ENCODE data around the gene SMIM15. TPM values are rescaled to one million over a fixed set of nuclear protein-coding genes. Genes with fewer than 3 reads are reported as not detected.

SMIM15 gene
- total RNA-seq, 1 experiment from 2014 or later = 83.9 TPM

GRCh38 chr5:61142391-61142790, 19.9 kb downstream of the SMIM15 start:
- RAD21 ChIA-PET (ENCODE audit: low non-redundant PET in 1 of 2, low total read pairs in 2 of 2, uncharacterized antibody in 2 of 2, unreplicated experiment in 2 of 2) = no interaction called here
- BruUV-seq (replicated peaks) = no TSS peak

More at GRCh38 chr5:61142391-61142790, 19.9 kb downstream of the SMIM15 start:
- no peak for ATAC-seq
- no peaks in the 10 kb centered on the region for H3K4me1 ChIP-seq (ENCODE audit: control insufficient read depth in 1 of 2, insufficient read depth in 2 of 2, low read length in 2 of 2)
- H3K79me2 ChIP-seq (ENCODE audit: insufficient read depth, low read length) = no peaks in the 10 kb centered on the region
- H3K27me3 ChIP-seq (ENCODE audit: insufficient read depth, low read length) = no peaks in the 10 kb centered on the region
- H4K20me1 ChIP-seq (ENCODE audit: insufficient read depth) = no peaks in the 10 kb centered on the region
- no peaks in the 10 kb centered on the region for H3K9me3 ChIP-seq (ENCODE audit: control insufficient read depth in 1 of 2, insufficient read depth in 1 of 2, low read depth in 1 of 2, low read length in 2 of 2)
- no peaks in the 10 kb centered on the region for H3K36me3 ChIP-seq (ENCODE audit: control insufficient read depth in 1 of 2, insufficient read depth in 2 of 2, low read length in 2 of 2)
- H2AFZ ChIP-seq (ENCODE audit: low read depth, low read length, poor library complexity, severe bottlenecking) = no peak overlapping the region
- CTCF ChIA-PET = interaction anchor here (0.6 kb wide), 1 partner anchor 184 kb away, joined by 3 read pairs; no protein-coding TSS in a partner anchor
- H3K9ac ChIP-seq (ENCODE audit: low read length) = no peak overlapping the region
- H3K9me2 ChIP-seq (ENCODE audit: insufficient read depth) = no peaks in the 10 kb centered on the region
- H3K4me2 ChIP-seq (ENCODE audit: low read length) = no peak overlapping the region
- H3K27ac ChIP-seq (ENCODE audit: low read depth, low read length) = no peak overlapping the region
- TF ChIP-seq SP1 (IDR thresholded peaks at IDR 0.05; ENCODE audit: low read depth) = no peak
- TF ChIP-seq SRF (IDR thresholded peaks at IDR 0.05; ENCODE audit: low read depth) = no peak
- TF ChIP-seq ELF1 (IDR thresholded peaks at IDR 0.05; ENCODE audit: borderline replicate concordance, low read depth) = no peak
- no peak for TF ChIP-seq POLR2A (IDR thresholded peaks at IDR 0.05; ENCODE audit: borderline replicate concordance, extremely low read depth, insufficient read depth, insufficient read length)
- TF ChIP-seq YY1 (IDR thresholded peaks at IDR 0.05; ENCODE audit: extremely low read depth, insufficient replicate concordance, low read depth, low read length) = no peak
- no peak for TF ChIP-seq MAX (IDR thresholded peaks at IDR 0.05)
- TF ChIP-seq, protein P1, sequence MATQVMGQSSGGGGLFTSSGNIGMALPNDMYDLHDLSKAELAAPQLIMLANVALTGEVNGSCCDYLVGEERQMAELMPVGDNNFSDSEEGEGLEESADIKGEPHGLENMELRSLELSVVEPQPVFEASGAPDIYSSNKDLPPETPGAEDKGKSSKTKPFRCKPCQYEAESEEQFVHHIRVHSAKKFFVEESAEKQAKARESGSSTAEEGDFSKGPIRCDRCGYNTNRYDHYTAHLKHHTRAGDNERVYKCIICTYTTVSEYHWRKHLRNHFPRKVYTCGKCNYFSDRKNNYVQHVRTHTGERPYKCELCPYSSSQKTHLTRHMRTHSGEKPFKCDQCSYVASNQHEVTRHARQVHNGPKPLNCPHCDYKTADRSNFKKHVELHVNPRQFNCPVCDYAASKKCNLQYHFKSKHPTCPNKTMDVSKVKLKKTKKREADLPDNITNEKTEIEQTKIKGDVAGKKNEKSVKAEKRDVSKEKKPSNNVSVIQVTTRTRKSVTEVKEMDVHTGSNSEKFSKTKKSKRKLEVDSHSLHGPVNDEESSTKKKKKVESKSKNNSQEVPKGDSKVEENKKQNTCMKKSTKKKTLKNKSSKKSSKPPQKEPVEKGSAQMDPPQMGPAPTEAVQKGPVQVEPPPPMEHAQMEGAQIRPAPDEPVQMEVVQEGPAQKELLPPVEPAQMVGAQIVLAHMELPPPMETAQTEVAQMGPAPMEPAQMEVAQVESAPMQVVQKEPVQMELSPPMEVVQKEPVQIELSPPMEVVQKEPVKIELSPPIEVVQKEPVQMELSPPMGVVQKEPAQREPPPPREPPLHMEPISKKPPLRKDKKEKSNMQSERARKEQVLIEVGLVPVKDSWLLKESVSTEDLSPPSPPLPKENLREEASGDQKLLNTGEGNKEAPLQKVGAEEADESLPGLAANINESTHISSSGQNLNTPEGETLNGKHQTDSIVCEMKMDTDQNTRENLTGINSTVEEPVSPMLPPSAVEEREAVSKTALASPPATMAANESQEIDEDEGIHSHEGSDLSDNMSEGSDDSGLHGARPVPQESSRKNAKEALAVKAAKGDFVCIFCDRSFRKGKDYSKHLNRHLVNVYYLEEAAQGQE (IDR thresholded peaks at IDR 0.05; ENCODE audit: low read depth) = no peak
- TF ChIP-seq SIN3A (IDR thresholded peaks at IDR 0.05; ENCODE audit: low read depth) = no peak
- TF ChIP-seq CBX3 (IDR thresholded peaks at IDR 0.05; ENCODE audit: low read depth) = no peak
- no peak for TF ChIP-seq ZFX (IDR thresholded peaks at IDR 0.05)
- no peak for TF ChIP-seq POLR2AphosphoS5 (IDR thresholded peaks at IDR 0.05; ENCODE audit: low read depth, low read length)
- TF ChIP-seq EZH2phosphoT487 (IDR thresholded peaks at IDR 0.05; ENCODE audit: borderline replicate concordance) = no peak
- TF ChIP-seq EGR1 (IDR thresholded peaks at IDR 0.05; ENCODE audit: low read depth) = no peak
- TF ChIP-seq, protein P2, sequence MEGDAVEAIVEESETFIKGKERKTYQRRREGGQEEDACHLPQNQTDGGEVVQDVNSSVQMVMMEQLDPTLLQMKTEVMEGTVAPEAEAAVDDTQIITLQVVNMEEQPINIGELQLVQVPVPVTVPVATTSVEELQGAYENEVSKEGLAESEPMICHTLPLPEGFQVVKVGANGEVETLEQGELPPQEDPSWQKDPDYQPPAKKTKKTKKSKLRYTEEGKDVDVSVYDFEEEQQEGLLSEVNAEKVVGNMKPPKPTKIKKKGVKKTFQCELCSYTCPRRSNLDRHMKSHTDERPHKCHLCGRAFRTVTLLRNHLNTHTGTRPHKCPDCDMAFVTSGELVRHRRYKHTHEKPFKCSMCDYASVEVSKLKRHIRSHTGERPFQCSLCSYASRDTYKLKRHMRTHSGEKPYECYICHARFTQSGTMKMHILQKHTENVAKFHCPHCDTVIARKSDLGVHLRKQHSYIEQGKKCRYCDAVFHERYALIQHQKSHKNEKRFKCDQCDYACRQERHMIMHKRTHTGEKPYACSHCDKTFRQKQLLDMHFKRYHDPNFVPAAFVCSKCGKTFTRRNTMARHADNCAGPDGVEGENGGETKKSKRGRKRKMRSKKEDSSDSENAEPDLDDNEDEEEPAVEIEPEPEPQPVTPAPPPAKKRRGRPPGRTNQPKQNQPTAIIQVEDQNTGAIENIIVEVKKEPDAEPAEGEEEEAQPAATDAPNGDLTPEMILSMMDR (IDR thresholded peaks at IDR 0.05 in 2 of 3, conservative IDR thresholded peaks at IDR 0.05 in 1 of 3; ENCODE audit: borderline replicate concordance in 1 of 3, insufficient read depth in 1 of 3, low read depth in 2 of 3, low read length in 2 of 3) = no peak
- TF ChIP-seq ATF3 (IDR thresholded peaks at IDR 0.05) = no peak
- no peak for TF ChIP-seq RAD21 (IDR thresholded peaks at IDR 0.05; ENCODE audit: low read depth)
- TF ChIP-seq TCF7L2 (IDR thresholded peaks at IDR 0.05; ENCODE audit: borderline replicate concordance, extremely low read depth, insufficient read depth, insufficient read length) = no peak
- no peak overlapping the region for H3K4me3 ChIP-seq (replicated peaks in 1 of 2; ENCODE audit: low read depth in 1 of 2, low read length in 2 of 2)
- intact Hi-C loops (cut with micrococcal nuclease) = no loop called here
- no peak for DNase-seq (ENCODE audit: low read depth, low spot score)
- POLR2A ChIA-PET = no interaction called here

All from HCT116 (cell line).